CD4-positive, alpha-beta T cell treated with Interleukin-15 for 4 hours (primary cell): ENCODE data around the gene TBC1D9.

Experiments
- DNase-seq: peaks from one replicate; pipeline ENCODE4 v3.0.0-alpha.2; 2020; ENCODE audit warnings: low spot score

Gene TBC1D9

GRCh38 chr4:140720387-140721304 is 35.5 kb downstream of the TBC1D9 start:
- no peak for DNase-seq

DNA sequence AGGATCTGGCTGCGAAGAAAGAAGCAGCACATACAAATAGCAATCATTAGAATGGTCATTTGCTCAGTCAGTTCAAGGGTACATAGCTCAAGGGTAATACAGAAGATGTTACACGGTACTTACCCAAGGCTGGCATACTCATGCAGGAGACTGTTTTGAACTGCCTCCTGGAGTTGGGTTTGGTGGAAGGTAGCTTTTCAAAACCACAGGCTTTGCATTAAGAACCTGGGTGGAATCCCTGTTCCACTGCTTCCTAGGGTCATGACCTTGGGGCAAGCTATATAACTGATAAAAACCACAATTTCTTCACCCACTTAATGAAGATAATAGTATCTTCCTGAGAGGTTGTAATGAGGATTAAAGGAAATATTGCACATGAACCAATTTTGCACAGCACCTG is 36.5 kb downstream of the TBC1D9 start:
- DNase-seq: no peak

DNA sequence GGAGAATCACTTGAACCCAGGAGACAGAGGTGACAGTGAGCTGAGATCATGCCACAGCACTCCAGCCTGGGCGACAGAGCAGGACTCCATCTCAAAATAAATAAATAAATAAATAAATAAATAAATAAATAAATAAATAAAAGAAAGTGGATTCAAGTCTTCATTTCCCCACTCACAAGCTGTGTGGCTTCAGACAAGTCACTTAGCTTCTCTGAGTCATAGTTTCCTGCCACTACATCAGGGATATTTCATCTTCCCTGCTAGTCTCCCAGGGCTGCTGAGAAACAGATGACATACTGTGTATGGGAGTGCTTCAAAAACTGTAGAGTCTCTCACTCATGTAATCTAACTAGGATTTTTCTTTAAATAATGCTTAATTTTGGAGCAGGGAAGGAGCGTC is 37.2 kb downstream of the TBC1D9 start:
- DNase-seq: no peak

- DNase-seq: no peak
Observed at GRCh38 chr4:140718241-140718952, 37.8 kb downstream of the TBC1D9 start.

- DNase-seq: no peak
Observed at GRCh38 chr4:140717313-140717712, 38.9 kb downstream of the TBC1D9 start.

DNA sequence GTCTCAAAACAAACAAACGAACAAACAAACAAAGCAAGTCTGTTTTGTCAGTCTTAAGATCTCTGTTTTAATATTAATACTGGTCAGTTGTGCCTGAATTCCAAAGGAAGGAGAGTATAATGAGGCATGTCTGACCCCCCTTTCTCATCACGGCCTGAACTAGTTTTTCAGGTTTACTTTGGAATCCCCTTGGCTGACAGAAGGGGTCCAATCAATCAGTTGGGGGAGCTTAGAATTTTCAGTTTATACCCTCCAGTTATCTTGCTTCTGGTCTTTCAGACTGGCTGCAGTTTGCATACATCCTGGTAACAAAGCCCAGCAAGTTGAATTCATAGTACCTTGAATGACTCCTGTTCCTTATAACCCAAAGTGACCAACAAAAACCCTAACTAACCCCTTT is 41.1 kb downstream of the TBC1D9 start:
- DNase-seq: no peak

DNA sequence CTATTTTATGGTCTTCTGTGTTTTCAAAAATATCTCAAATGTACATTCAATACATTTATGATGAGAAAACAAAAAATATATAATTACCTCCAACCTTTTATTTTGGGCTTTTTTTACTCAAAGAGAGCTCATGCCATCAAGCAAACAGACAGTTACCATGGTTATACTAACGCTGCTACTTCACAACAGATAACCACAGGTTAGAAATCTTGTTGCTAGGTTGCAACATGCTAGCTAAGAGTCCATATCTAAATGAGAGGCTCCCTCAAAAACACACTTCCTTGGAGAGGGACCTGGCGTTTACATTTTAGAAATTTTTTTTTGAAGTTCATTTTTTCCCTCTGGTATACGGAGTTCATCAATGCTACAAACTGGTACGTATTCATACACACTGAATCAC is 44.3 kb downstream of the TBC1D9 start:
- no peak for DNase-seq

DNA sequence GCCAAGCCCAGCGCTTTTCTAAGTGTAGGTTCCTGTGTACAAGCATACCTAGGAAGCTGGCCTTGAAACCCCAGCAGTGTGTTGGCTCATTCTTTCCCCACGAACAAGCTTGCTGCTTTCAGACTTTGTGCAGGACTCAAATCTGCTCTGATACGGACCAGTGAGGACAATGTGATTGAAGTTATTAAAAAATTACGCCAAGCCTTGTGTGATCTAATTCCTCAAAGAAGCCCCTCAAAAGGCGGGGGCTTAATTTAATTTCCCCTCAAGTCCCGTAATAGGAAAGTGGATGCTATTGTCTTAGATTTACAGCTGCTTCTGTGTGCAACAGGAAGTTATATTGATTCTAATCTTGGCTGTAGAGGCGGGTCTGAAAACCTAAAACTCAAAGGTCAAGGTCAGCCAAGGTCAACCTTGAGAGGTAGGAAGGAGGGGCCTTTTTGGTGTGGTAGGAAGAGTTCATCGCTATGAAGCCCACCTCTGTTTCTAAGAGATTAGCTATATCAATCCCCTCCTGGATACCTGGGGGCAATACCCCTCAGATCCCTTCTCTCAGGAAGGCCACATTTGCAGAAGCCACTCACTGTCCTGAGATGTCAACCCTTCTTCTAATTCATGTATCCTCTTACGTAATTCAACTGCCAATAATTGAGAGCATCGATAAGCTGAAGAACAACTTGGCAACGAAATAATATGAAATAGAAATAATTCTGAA is 45.1 kb downstream of the TBC1D9 start:
- no peak for DNase-seq

DNA sequence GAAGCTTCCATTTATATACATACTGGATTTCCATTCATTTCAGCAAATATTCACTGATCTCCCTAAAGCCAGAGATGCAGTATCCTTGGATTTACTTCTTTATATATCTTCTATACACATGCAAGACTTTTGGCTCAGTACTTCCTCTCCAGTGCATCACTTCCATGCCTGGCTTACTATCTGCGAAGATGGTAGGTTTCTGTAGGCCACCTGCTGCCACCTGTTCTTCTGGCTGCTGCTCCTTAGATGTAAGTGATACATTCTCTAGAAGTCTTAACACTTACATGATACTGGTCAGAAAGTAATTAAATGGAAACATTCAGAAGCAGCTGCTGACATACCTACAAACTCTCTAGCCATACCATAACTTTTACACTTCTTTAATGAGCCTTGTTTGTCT is 48.9 kb downstream of the TBC1D9 start:
- no peak for DNase-seq

- DNase-seq: no peak
Observed at GRCh38 chr4:140706665-140707064, 49.5 kb downstream of the TBC1D9 start.

DNA sequence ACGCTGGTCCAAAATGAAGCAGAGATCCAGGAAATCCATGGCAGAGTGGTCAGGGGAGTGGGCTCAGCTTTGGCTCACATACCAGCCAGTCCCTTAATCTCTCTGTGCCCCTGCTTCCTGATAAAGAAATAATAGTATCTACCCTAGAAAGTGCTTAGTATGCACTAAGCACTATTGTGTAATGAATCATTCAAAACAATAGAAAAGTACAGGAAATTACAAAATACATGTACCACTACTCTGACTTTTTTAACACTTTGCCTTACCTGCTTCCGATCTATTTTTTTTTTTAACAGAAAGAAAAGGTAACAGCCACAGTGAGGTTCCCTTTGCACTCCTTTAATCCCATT is 49.9 kb downstream of the TBC1D9 start:
- no peak for DNase-seq

DNA sequence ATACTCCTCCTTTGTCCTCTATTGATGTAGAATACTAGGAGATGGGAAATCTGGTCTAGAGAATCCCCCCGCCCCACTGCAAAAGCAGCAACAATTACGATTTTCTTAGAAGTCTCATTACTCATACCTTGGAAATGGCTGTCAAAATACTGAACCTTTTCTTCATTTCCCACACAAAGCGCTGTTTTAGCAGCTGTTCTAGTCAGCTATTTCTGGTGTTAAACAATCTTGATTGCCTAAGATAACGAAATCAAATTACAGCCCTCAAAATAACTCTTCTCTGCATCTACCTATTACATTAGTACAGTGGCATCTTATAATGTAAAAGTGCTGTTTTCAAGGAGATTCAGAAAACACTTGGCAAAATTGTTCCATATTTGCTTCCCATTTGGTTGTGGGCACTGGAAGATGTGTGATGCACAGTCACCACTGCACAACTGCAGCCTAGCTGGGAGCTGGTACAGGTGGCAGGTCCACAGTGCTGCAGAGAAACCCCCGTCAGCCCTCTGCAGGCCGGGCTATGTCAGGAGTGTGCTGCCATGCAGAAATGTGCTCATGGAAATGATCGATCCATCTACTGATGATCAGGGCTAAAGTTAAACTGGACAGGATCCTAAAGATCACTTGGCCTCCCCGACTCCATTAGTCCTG is 50.4 kb downstream of the TBC1D9 start:
- DNase-seq: no peak

DNA sequence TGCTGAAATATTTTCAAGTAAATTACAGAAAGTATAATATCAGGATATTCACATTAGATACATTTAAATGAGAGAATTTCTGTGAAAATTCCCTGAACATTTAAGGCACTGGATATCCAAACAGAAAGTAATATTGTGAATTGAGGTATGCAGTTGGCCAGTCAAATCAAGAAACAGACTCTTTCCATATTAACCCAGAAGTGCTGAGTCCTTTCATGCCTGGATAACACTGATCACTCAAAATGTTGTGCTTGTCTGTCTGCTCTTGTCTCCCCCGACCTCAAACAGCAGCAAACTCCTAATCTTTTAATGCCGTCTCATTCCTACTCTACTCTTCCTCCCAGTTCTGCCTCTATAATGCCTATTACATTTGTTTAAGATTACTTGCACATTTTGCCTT is 51.2 kb downstream of the TBC1D9 start:
- no peak for DNase-seq

GRCh38 chr4:140704392-140704960 is 51.7 kb downstream of the TBC1D9 start:
- no peak for DNase-seq

DNA sequence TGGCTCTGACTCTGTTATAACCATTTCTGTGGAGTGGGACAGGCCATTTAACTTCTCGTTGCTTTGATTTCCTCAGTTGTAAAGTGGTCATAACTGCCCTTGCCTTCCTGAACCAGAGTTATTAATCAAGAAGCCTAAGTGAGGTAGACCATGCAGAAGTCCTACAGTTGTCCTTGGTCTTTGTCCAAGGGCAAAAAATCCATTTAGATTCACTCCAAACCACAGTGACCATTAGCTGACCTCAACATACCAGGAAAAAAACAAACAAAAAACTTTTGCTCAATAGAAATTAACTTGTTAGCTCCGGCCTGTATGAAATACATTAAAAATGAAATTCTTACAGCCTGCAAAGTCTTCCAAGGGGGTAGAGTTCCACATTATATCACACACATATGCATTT is 52.7 kb downstream of the TBC1D9 start:
- no peak for DNase-seq

DNA sequence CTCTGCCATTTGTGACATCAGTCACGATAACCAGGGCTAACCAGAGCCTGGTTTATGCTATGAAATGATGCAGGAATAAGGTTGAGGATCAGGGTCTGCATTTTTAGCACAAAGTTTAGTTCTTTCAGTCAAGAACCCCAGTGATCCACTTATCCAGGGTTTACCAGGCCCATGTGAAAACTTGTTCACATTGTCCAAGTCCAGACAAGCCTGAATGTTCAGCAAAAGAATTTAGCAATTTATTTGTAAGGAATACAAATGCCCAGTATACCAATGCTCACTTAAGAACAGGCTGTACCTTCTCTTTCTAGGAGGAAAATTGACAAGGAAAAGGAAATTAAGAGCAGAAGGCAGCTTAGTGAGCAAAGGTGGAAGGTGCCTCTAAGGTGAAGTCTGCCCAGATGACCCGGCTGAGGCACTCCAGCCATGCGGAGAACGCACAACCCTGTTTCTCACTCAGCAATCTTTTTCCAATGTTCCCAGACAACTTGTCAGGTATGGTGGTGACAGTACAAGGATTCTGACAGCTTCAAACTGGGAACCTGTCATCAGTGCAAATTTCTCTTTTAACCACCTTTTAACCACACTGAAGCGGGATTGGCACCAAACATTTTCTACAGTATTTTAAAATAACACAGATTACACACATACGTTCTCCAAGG is 54.0 kb downstream of the TBC1D9 start:
- DNase-seq: no peak

- no peak for DNase-seq
Observed at GRCh38 chr4:140701071-140701470, 55.1 kb downstream of the TBC1D9 start.

DNA sequence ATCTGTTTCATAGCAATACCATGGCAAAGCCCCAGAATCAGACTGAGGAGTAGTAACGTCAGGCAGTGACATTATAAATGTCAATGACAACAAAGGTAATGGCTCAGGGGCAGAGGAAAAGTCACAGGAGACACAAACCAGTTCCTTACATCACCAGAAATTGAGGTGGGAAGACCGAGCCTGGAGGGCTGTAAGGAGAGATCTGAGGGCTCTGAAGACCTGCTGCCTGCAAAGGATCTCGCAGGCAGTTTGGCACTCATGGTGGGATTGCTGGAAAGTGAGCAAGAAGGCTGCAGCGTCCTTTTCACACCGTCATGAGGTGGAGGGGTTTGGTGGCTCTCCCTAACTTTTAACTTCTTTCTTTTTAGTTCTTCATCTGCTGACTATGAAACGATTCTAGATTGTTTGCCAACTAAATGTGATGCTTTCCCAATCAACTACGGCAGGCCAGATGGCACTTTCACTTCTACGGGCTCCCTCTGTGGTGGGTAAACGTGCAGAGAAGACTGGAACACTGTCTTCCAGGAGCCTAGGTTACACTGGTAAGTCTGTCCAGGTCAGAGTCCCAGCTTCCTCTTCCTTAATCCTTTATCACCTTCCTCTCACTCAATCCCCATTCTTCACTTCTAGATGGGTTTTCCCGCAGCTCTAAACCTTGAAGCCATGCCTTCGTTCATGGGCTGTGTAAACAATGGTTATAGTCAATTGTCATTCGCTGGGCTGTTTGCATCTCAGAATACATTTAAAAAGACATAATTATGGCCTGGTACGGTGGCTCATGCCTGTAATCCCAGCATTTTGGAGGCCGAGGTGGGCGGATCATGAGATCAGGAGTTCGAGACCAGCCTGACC is 58.2 kb downstream of the TBC1D9 start:
- no peak for DNase-seq

GRCh38 chr4:140695483-140695882 is 60.7 kb downstream of the TBC1D9 start:
- DNase-seq: no peak

DNA sequence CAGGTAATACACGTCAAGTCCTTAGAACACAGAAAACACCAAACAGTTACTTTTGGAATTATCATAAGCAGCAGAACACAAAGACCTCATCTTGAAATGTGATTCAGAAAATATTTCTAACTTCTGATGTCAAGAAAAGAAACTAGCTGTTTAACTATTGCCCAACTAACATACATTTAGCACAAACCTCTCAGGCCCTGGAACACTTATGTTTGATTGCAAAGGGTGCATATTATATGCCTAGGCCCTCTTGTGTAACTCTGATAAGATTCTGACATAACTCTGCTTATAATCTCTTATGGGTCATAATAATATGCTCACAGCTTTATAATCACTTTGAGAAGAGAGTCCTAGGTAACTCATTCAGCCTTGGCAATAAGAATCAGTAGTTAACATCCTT is 62.6 kb downstream of the TBC1D9 start:
- DNase-seq: no peak

DNA sequence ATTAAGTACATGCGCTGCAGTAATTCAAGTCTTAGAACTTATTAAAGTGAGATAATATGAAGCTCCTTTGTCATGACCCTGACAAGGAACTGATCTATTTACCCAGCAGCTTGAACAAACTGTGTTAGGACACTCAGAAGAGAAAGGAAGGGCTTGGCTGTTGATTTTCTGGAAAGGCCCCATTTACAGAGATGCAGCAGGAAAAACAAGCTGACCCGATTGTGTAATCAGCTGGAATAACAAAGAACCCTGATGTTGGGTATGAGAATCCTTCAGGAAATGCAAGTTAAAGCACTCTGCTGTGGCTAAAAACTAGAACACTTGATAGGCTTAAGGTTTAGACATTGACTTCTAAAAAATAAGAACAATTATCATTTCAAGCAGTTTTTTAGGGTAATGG is 64.8 kb downstream of the TBC1D9 start:
- no peak for DNase-seq
